H1 (cell line): ENCODE data around the gene PCCA. TPM values are rescaled to one million over a fixed set of nuclear protein-coding genes. Genes with fewer than 3 reads are reported as not detected.
A peak's percentile ranks its signal among the peaks of the same experiment; 100 is the strongest.

Source experiments
- CTCF ChIA-PET: fragments of 300-600 bp; sonication (Branson Sonifier 250); formaldehyde crosslinking; loops from one replicate; lab custom pipeline; 2021; ENCODE audit not compliant: partially characterized antibody; lab: Charles Lee
- POLR2A ChIA-PET: fragments of 300-600 bp; sonication (Branson Sonifier 250); formaldehyde crosslinking; loops from one replicate; lab custom pipeline; 2021; ENCODE audit warnings: inconsistent platforms; ENCODE audit not compliant: partially characterized antibody; lab: Charles Lee
- DNase-seq, 2 experiments: peaks; one replicate each; pipeline versions ENCODE4 v3.0.0 to v3.0.0-alpha.2; 2010 to 2022; ENCODE audit warnings: low spot score in 2 of 2, low read depth in 1 of 2, mixed read lengths in 1 of 2
- FAIRE-seq: peaks from 2 replicates; lab custom pipeline; 2011; peaks lifted over from hg19 to GRCh38; lab: Jason Lieb, UNC
- H2AFZ ChIP-seq: 2 replicates; pipeline ENCODE4 v1.8.1; 2012; ENCODE audit warnings: low read length, inconsistent platforms
- H2AK5ac ChIP-seq: 2 replicates; pipeline ENCODE4 v1.6.1; 2013; ENCODE audit warnings: low read depth, low read length
- H2BK120ac ChIP-seq: replicated peaks from 2 replicates; pipeline ENCODE3; 2013; ENCODE audit warnings: low read depth, low read length, inconsistent platforms
- H2BK12ac ChIP-seq: 2 replicates; pipeline ENCODE4 v1.6.1; 2013; ENCODE audit warnings: low read depth, low read length
- H2BK15ac ChIP-seq: 2 replicates; pipeline ENCODE4 v1.6.1; 2013; ENCODE audit warnings: low read length
- H2BK20ac ChIP-seq: 2 replicates; pipeline ENCODE4 v1.6.1; 2013; ENCODE audit warnings: low read length
- H2BK5ac ChIP-seq: 2 replicates; pipeline ENCODE4 v1.6.1; 2013; ENCODE audit warnings: low read depth, low read length
- H3K14ac ChIP-seq: 2 replicates; pipeline ENCODE4 v1.6.1; 2013; ENCODE audit warnings: inconsistent platforms; ENCODE audit not compliant: insufficient read length
- H3K18ac ChIP-seq: 2 replicates; pipeline ENCODE4 v1.6.1; 2013; ENCODE audit warnings: low read length; ENCODE audit errors: extremely low read depth
- H3K23ac ChIP-seq: 2 replicates; pipeline ENCODE4 v1.6.1; 2013; ENCODE audit warnings: inconsistent platforms; ENCODE audit not compliant: insufficient read length
- H3K23me2 ChIP-seq: 2 replicates; pipeline ENCODE4 v1.6.1; 2013; ENCODE audit warnings: low read depth, low read length
- H3K27ac ChIP-seq: 2 replicates; pipeline ENCODE4 v1.6.1; 2011; ENCODE audit warnings: low read depth, low read length, inconsistent platforms
- H3K27me3 ChIP-seq, 4 experiments: replicated peaks in 1 of 4; 1 replicate in 1 of 4; 2 replicates in 3 of 4; pipeline versions ENCODE4 v1.6.1 to v1.8.1; 2011 to 2013; ENCODE audit warnings: low read length in 3 of 4, mild to moderate bottlenecking in 3 of 4, inconsistent platforms in 2 of 4, mixed read lengths in 2 of 4, moderate library complexity in 1 of 4; ENCODE audit not compliant: control insufficient read depth in 3 of 4, insufficient read depth in 3 of 4; ENCODE audit errors: extremely low read depth in 1 of 4
- H3K36me3 ChIP-seq, 4 experiments: 2 replicates each; pipeline versions ENCODE4 v1.6.1 to v1.8.1; 2011 to 2013; ENCODE audit warnings: mild to moderate bottlenecking in 4 of 4, low read length in 3 of 4, moderate library complexity in 2 of 4, control low read depth in 1 of 4, inconsistent platforms in 1 of 4; ENCODE audit not compliant: insufficient read depth in 4 of 4, control insufficient read depth in 2 of 4
- H3K4ac ChIP-seq: replicated peaks from 2 replicates; pipeline ENCODE3; 2013; ENCODE audit warnings: low read length, low read depth, mixed read lengths, inconsistent platforms; ENCODE audit not compliant: insufficient read length
- H3K4me1 ChIP-seq, 4 experiments: replicated peaks in 1 of 4; 1 replicate in 1 of 4; 2 replicates in 3 of 4; pipeline versions ENCODE4 v1.6.1 to v1.8.1; 2011 to 2013; ENCODE audit warnings: low read length in 3 of 4, inconsistent platforms in 2 of 4, mixed read lengths in 1 of 4; ENCODE audit not compliant: insufficient read depth in 4 of 4, control insufficient read depth in 3 of 4
- H3K4me2 ChIP-seq, 2 experiments: 2 replicates each; pipeline versions ENCODE4 v1.6.1 to v1.8.1; 2011 to 2013; ENCODE audit warnings: low read depth in 2 of 2, low read length in 2 of 2, control low read depth in 1 of 2, inconsistent platforms in 1 of 2, mild to moderate bottlenecking in 1 of 2; ENCODE audit not compliant: insufficient read depth in 1 of 2
- H3K4me3 ChIP-seq, 4 experiments: fragments of 200-600, 300-600 bp in 1 of 4; sonication (generic), shearing (Covaris generic), sonication (Bioruptor Twin) in 1 of 4; 2 replicates each; pipeline versions ENCODE4 v1.5.1 to v1.8.1; 2011 to 2016; ENCODE audit warnings: low read length in 4 of 4, low read depth in 3 of 4, control low read depth in 2 of 4, inconsistent platforms in 2 of 4, mild to moderate bottlenecking in 2 of 4, mixed read lengths in 1 of 4, moderate library complexity in 1 of 4; ENCODE audit not compliant: insufficient read depth in 2 of 4; ENCODE audit errors: extremely low read depth in 1 of 4
- H3K56ac ChIP-seq: replicated peaks from 2 replicates; pipeline ENCODE3; 2013; ENCODE audit warnings: low read depth, mild to moderate bottlenecking, mixed read lengths, low read length, inconsistent platforms; ENCODE audit not compliant: insufficient read length
- H3K79me1 ChIP-seq: 2 replicates; pipeline ENCODE4 v1.6.1; 2013; ENCODE audit warnings: low read depth, low read length, control low read depth
- H3K79me2 ChIP-seq, 2 experiments: 2 replicates each; pipeline versions ENCODE4 v1.6.1 to v1.8.1; 2012 to 2013; ENCODE audit warnings: low read length in 2 of 2, mild to moderate bottlenecking in 2 of 2, inconsistent platforms in 1 of 2; ENCODE audit not compliant: insufficient read depth in 2 of 2, control insufficient read depth in 1 of 2
- H3K9ac ChIP-seq, 4 experiments: replicated peaks in 1 of 4; 1 replicate in 1 of 4; 2 replicates in 3 of 4; pipeline versions ENCODE4 v1.6.1 to v1.8.1; 2011 to 2013; ENCODE audit warnings: low read depth in 3 of 4, low read length in 3 of 4, control low read depth in 2 of 4, mild to moderate bottlenecking in 2 of 4, moderate library complexity in 2 of 4, inconsistent platforms in 1 of 4; ENCODE audit errors: extremely low read depth in 1 of 4
- H3K9me3 ChIP-seq, 2 experiments: 2 replicates each; pipeline versions ENCODE4 v1.6.1 to v1.8.1; 2012 to 2013; ENCODE audit warnings: mild to moderate bottlenecking in 2 of 2, moderate library complexity in 2 of 2, control low read depth in 1 of 2, inconsistent platforms in 1 of 2, low read depth in 1 of 2, low read length in 1 of 2, mixed read lengths in 1 of 2; ENCODE audit not compliant: insufficient read depth in 2 of 2
- H4K20me1 ChIP-seq, 2 experiments: replicated peaks in 1 of 2; 2 replicates each; pipeline versions ENCODE3 to v1.8.1; 2011 to 2013; ENCODE audit warnings: inconsistent platforms in 2 of 2, low read length in 2 of 2, mild to moderate bottlenecking in 1 of 2; ENCODE audit not compliant: insufficient read depth in 2 of 2, control insufficient read depth in 1 of 2
- H4K5ac ChIP-seq: 2 replicates; pipeline ENCODE4 v1.6.1; 2013; ENCODE audit warnings: low read length, low read depth, mixed read lengths, inconsistent platforms; ENCODE audit not compliant: insufficient read length
- H4K8ac ChIP-seq: 2 replicates; pipeline ENCODE4 v1.8.0; 2013; ENCODE audit warnings: mild to moderate bottlenecking, moderate library complexity, low read length, inconsistent platforms; ENCODE audit not compliant: insufficient read depth; ENCODE audit errors: extremely low read depth
- H4K91ac ChIP-seq: replicated peaks from 2 replicates; pipeline ENCODE3; 2013; ENCODE audit warnings: low read length, mixed read lengths, inconsistent platforms; ENCODE audit not compliant: insufficient read length
- BRCA1 ChIP-seq: IDR thresholded peaks from 2 replicates; pipeline ENCODE4 v1.6.1; 2012; ENCODE audit warnings: low read depth, low read length, improper control_type of control experiment
- CEBPB ChIP-seq: IDR thresholded peaks from 2 replicates; pipeline ENCODE4 v1.6.1; 2012; ENCODE audit warnings: low read depth, low read length
- GABPA ChIP-seq: IDR thresholded peaks from 2 replicates; pipeline ENCODE4 v1.6.1; 2011; ENCODE audit warnings: mild to moderate bottlenecking, low read length, moderate library complexity, borderline replicate concordance; ENCODE audit not compliant: insufficient read depth
- POLR2AphosphoS5 ChIP-seq: IDR thresholded peaks from 2 replicates; pipeline ENCODE4 v1.6.1; 2011; ENCODE audit warnings: low read depth, low read length
- WGBS, 2 experiments: shearing (Covaris generic) in 1 of 2; methylation state at CpG; one replicate each; pipeline versions ENCODE4 v1.1.6 to v1.1.7; 2013 to 2015; ENCODE audit warnings: low lambda C conversion rate in 2 of 2, mixed read lengths in 2 of 2, inconsistent platforms in 1 of 2, low coverage in 1 of 2, missing lambda C conversion rate in 1 of 2; ENCODE audit not compliant: insufficient replicate concordance in 2 of 2, insufficient coverage in 1 of 2, insufficient read length in 1 of 2; ENCODE audit errors: extremely low coverage in 1 of 2, missing lambda C conversion rate in 1 of 2; 5-methylcytosine and 5-hydroxymethylcytosine counted together
- polyA plus RNA-seq, 7 experiments: library from polyadenylated mRNA; depleted of rRNA in 3 of 7; stranded (reverse) in 5 of 7; unstranded in 2 of 7; fragments of >200 nt in 5 of 7; fragments of 200-250 nt in 2 of 7; gene quantifications; 1 replicate in 5 of 7; 2 replicates in 1 of 7; 4 replicates in 1 of 7; pipeline versions ENCODE4 v1.2.1 to v1.2.3, GENCODE V29; 2011 to 2013; ENCODE audit warnings: missing spikeins in 2 of 7, mixed read lengths in 2 of 7
- total RNA-seq: library from RNA; stranded (reverse); fragmentation: NEBNext Ultra II Directional; extraction: Animal tissue kit (Norgen Biotek cat#: 25700); gene quantifications from 2 replicates; pipeline ENCODE4 v1.2.1, GENCODE V29; 2021

Gene PCCA
- total and polyA plus RNA-seq, 2 of the 8 experiments (the other 6 are each of a cell fraction or from before 2014, with no cell fraction given), result 18.4 to 49.8 TPM

GRCh38 chr13:100513987-100514670 lies 425.2 kb downstream of the PCCA start:
- FAIRE-seq, result peak; percentile 62
- 81% methylated on average over 8 of the region's 8 CpGs; no CpG with 5 or more reads in 1 of the 2 experiments for WGBS, 2 experiments
- Histone ChIP-seq H2BK120ac (no peak overlapping the region), H4K8ac (no peak overlapping the region), H2BK5ac (peak overlapping the region; percentile 45; the same call in 1 of the 2 replicates), H3K14ac (no peak overlapping the region), H3K9me3 (no peaks in the 10 kb centered on the region), H4K91ac (no peak overlapping the region), H3K9ac (no peak overlapping the region), H3K4me1 (peaks cover 0 to 26% (median 21%) of the 10 kb centered on the region in 4 experiments; a peak in 6 of 7 replicates), H3K79me1 (no peaks in the 10 kb centered on the region), H3K4me2 (no peak overlapping the region), H3K18ac (no peak overlapping the region), H2BK12ac (peak overlapping the region; percentile 62; the same call in 1 of the 2 replicates), H3K27ac (no peak overlapping the region), H2AK5ac (no peak overlapping the region), H2BK15ac (no peak overlapping the region), H3K23ac (no peak overlapping the region), H2BK20ac (peak overlapping the region; percentile 72; the same call in 1 of the 2 replicates), H2AFZ (no peak overlapping the region), H4K5ac (no peak overlapping the region), H3K23me2 (no peaks in the 10 kb centered on the region), H3K36me3 (no peaks in the 10 kb centered on the region), H3K4me3 (no peak overlapping the region), H3K79me2 (no peaks in the 10 kb centered on the region), H3K56ac (no peak overlapping the region), H3K4ac (no peak overlapping the region), H4K20me1 (no peaks in the 10 kb centered on the region), H3K27me3 (no peaks in the 10 kb centered on the region)
- ChIA-PET POLR2A (interaction anchor here (0.6 kb wide), 1 partner anchor 72 kb away, joined by 4 read pairs; no protein-coding TSS in a partner anchor), CTCF (interaction anchor here (0.6 to 5.0 kb wide), 26 partner anchors 8 to 599 kb away, joined by 3 to 19 read pairs (median 4); no protein-coding TSS in a partner anchor)
- TF ChIP-seq CEBPB, result no peak
- no peak for TF ChIP-seq BRCA1
- TF ChIP-seq GABPA, result no peak
- TF ChIP-seq POLR2AphosphoS5, result no peak
- DNase-seq, result no peak
